G401 (cell line): Measurements from ENCODE around the gene TMEM202. TPM values are rescaled to one million over a fixed set of nuclear protein-coding genes. Genes with fewer than 3 reads are reported as not detected.

ENCODE experiments used
- total RNA-seq: library from RNA; depleted of rRNA; stranded (reverse); fragments of >200 nt; shearing (Covaris generic); gene quantifications from 2 replicates; pipeline ENCODE4 v1.2.3, GENCODE V29; 2014; rRNA removed

The TMEM202 gene
- total RNA-seq, 1 experiment from 2014 or later: not detected

Other genes starting within 250 kb of the TMEM202 start
- not detected in 2 replicates for gene GRAMD2A, start 200.5 kb upstream of the TMEM202 start, total RNA-seq
- gene PKM, start 167.1 kb upstream of the TMEM202 start, total RNA-seq: 1,858 and 2,103 TPM in 2 replicates
- gene PARP6, start 125.8 kb upstream of the TMEM202 start, total RNA-seq: 14.6 and 30.4 TPM in 2 replicates
- 0.07 and 0.18 TPM in 2 replicates for gene CELF6, start 78.1 kb upstream of the TMEM202 start, total RNA-seq
- 98.4 and 125 TPM in 2 replicates for gene HEXA, start 22.3 kb upstream of the TMEM202 start, total RNA-seq
- 42.0 and 49.6 TPM in 2 replicates for gene ARIH1, start 76.0 kb downstream of the TMEM202 start, total RNA-seq